CD4-positive, alpha-beta T cell treated with Interferon gamma for 1 hour (primary cell): ENCODE measurements around the gene SEMA6B.

Source experiments
- DNase-seq: peaks from one replicate; pipeline ENCODE4 v3.0.0-alpha.2; 2020

The SEMA6B gene

DNA sequence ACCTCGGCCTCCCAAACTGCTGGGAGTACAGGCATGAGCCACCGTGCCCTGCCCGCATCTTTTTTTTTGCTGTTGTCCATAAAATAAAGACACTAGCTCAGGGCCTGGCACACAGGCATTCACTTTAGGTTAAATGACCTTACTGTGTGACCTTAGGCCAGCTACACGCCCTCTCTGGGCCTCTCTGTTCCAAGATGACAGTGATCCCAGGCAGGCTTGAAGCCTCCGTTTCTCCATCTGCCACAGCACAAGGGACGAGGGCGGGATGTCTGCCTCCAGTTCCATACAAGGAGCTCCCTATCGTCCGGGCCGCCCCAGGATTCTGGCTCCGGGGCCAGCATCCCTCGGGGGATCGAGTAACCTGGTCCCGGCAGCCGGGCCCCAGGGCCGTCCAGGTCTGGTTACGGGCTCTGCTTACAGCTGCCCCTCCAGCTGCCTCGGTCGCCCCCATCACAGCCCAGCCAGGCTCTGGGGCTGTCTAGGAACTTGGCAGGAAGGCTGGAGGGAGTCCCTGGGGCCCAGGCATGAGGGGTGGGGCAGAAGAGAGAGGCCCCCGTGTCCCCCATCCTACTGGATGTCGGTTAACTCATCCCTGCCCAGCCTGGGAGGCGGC is 11.9 kb upstream of the SEMA6B start:
- DNase-seq, result no peak

GRCh38 chr19:4570916-4571304 is 11.4 kb upstream of the SEMA6B start:
- DNase-seq, result no peak

GRCh38 chr19:4570402-4570801 is 10.9 kb upstream of the SEMA6B start:
- no peak for DNase-seq

DNA sequence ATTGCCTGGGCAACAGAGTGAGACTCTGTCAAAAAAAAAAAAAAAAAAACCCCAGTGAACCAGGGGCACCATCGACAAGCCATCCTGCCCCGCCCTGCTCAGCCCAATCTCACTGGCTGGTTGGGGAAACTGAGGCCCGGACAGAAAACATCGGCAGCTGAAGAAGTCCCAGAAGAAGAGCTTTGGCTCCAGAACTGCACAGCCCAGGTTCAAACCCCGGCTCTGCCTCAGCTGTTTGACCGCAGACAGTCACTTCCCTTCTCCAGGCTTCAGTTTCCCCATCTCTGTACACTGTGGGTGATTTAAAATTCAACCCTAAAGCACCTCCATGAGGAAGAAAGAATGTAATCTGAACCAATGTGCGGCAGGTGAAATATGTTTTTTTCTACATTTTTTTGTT is 9.4 kb upstream of the SEMA6B start:
- DNase-seq, result no peak

- peak; percentile 63 for DNase-seq
Measured at GRCh38 chr19:4567584-4568071, 8.1 kb upstream of the SEMA6B start.

- no peak for DNase-seq
Measured at GRCh38 chr19:4566402-4567051, 7.0 kb upstream of the SEMA6B start.

GRCh38 chr19:4563562-4563961 is 4.1 kb upstream of the SEMA6B start:
- peak; percentile 76 for DNase-seq

- DNase-seq, result peak; percentile 76
Measured at GRCh38 chr19:4562085-4562484, 2.6 kb upstream of the SEMA6B start.

DNA sequence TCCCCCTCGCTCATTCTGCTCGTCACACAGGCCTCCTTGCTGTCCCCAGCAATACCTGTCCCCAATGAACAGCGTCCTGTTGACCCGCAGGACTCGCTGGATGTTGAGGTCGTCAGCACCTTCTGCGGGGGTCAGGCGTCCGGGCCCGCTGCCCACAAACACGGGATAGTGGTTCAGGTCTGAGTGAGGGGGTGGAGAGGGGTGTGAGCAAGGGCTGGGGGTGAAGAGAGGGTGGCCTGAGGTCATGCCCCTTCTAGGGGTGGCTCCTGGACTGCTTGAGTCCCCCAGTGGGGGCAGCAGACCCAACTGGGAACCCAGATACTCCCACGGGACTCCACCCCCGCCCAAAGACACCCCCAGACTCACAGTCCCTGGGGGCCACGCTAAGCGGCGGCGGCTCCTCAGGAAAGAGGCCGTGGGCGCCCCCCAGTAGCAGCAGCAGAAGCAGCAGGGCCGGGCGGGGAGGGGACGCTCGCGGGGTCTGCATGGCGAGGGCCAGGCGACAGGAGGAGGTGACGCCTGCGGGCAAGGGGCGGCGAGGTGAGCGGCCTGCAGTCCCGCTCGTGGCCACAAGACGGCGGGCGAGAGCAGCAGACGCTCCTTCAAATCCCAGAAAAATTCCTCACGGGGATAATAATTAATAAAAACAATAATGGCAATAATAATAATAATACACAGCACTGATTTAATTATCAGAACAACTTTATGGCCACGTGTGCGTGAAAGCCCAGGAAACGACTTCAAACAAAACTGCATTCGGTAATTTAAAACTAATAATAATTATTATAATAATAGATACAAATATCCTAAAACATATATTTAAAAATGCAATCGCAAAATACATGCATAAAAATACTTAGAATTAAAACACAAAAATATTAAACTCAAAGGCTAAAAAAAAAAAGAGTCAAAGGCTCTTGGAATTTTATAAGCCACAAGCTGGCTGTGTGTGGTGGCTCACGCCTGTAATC is 1.2 kb downstream of the SEMA6B start:
- DNase-seq, result no peak

GRCh38 chr19:4557144-4557970 is 2.1 kb downstream of the SEMA6B start:
- DNase-seq, result no peak

DNA sequence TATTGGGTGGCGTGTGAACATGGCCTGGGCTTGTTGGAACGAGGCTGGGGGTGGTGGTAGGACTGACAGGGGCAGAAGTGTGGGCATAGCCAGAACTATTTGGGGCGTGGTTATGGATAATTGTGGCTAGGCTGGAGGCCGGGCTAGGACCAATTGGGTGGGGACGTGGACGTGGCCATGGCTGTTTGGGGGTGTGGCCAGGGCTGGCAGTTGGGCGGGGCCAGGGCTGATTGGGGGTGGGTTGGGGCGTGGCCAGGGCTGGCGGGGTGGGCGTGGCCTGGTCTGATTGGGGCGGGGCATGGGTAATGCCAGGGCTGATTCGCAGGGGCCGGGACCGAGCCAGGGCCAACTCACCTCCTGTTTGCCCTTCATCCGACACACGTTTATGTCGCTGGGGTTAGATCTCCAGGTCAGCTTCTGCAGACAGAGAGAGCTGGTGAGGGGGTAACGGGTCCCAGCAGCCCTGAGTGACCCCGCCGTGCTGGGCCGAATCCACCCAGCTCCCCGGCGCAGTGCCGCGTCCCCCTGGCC is 2.8 kb downstream of the SEMA6B start:
- no peak for DNase-seq

DNA sequence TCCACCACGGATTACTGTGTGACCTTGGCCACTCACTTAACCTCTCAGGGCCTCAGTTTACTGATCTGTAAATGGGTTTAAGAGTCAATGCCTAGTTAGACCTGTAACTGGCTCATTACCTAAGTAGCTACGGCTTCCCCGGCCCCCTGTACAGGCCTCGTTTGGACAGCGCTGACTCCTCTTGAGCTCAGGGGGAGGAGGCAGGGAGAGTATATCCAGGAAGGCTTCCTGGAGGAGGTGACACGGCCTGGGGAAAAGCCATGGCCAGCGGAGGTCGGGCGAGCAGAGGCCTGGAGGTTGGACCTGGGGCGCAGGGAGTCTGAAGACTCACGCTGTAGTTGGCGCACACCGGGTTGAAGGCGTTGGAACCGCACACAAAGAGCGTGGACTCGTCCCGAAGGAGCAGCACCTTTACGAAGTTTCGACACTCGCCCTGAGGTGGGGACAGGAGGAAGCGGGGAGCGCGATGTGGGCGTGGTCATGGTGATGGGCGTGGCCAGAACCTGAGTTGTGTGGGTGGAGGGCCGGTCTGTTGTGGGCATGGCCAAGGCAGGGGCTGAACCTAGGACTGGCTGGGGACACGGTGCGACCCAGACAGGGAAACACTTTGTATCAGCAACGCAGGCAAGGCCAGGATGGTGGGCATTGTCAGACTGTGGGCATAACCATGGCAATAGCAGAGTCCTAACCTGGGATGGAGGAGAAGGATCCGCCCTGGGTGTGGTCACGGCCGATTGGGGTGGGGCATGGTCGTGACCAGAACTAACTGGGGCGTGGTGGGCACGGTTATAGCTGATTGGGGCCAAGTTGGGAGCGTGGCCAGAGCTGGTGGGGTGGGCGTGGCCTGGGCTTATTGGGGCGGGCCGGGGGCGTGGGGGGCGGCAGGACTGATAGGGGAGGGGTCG is 3.6 kb downstream of the SEMA6B start:
- no peak for DNase-seq

GRCh38 chr19:4554717-4555116 is 4.8 kb downstream of the SEMA6B start:
- DNase-seq, result no peak

- DNase-seq, result no peak
Measured at GRCh38 chr19:4553775-4554174, 5.7 kb downstream of the SEMA6B start.

GRCh38 chr19:4553092-4553695 is 6.3 kb downstream of the SEMA6B start:
- no peak for DNase-seq

GRCh38 chr19:4552525-4552819 is 7.0 kb downstream of the SEMA6B start:
- DNase-seq, result no peak

DNA sequence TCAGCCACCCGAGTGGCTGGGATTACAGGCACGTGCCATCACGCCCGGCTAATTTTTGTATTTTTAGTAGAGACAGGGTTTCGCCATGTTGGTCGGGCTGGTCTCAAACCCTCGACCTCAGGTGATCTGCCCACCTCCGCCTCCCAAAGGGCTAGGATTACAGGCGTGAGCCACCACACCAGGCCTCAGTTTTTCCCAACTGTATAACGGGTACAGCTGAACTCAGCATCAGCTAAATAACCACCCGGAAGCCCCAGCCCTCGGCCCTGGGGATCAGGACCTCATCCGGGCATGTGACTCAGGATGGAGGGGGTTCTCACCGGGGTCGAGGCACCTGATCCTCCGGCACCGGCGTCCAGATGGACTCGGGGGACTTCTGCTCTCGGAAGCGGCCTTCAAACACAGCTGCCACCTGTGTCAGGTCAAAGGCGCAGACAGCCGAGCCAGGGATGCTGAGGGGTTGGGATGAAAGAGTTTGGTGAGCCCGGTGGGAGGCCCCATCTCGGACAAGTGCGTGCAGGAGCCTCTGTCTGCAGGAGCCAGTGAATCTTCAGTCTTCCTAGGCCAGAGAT is 8.9 kb downstream of the SEMA6B start:
- no peak for DNase-seq

- DNase-seq, result no peak
Measured at GRCh38 chr19:4550018-4550417, 9.5 kb downstream of the SEMA6B start.

GRCh38 chr19:4548238-4548584 is 11.3 kb downstream of the SEMA6B start:
- no peak for DNase-seq

GRCh38 chr19:4547303-4548237 is 11.9 kb downstream of the SEMA6B start:
- no peak for DNase-seq
